ENCODE results near the gene ATRNL1.
"Not testable (repeated sequence)": the region's sequence is repeated elsewhere in the genome, so short reads cannot be mapped to it uniquely, and the experiment has no call there.

The ATRNL1 gene

GRCh38 chr10:115379064-115379463 lies 285.9 kb downstream of the ATRNL1 start:
- H3K36me3 ChIP-seq (ENCODE audit: control insufficient read depth, insufficient read depth, low read length) = no peaks in the 10 kb centered on the region
- no peak for TF ChIP-seq CTCF (IDR thresholded peaks at IDR 0.05)

GRCh38 chr10:115384665-115385064 lies 291.5 kb downstream of the ATRNL1 start:
- TF ChIP-seq CTCF (IDR thresholded peaks at IDR 0.05) = no peak
- Histone ChIP-seq H3K27ac (no peak overlapping the region), H3K4me2 (ENCODE audit: low read length) (no peak overlapping the region), H3K79me2 (no peaks in the 10 kb centered on the region), H3K9ac (no peak overlapping the region), H3K4me1 (no peaks in the 10 kb centered on the region), H3K4me3 (ENCODE audit: low read depth, low read length) (no peak overlapping the region), H2AFZ (no peak overlapping the region), H3K36me3 (ENCODE audit: control insufficient read depth, insufficient read depth, low read length) (no peaks in the 10 kb centered on the region), H3K27me3 (ENCODE audit: control insufficient read depth, insufficient read depth, low read length) (no peaks in the 10 kb centered on the region), H3K9me3 (ENCODE audit: control insufficient read depth, low read length) (no peaks in the 10 kb centered on the region)

More at GRCh38 chr10:115379064-115379463, 285.9 kb downstream of the ATRNL1 start:
- Histone ChIP-seq H3K9me3 (ENCODE audit: control insufficient read depth, low read length) (no peaks in the 10 kb centered on the region), H3K27ac (no peak overlapping the region), H3K4me2 (ENCODE audit: low read length) (no peak overlapping the region), H3K79me2 (no peaks in the 10 kb centered on the region), H2AFZ (no peak overlapping the region), H3K4me1 (no peaks in the 10 kb centered on the region), H3K9ac (no peak overlapping the region), H3K4me3 (ENCODE audit: low read depth, low read length) (no peak overlapping the region), H3K27me3 (ENCODE audit: control insufficient read depth, insufficient read depth, low read length) (no peaks in the 10 kb centered on the region)

GRCh38 chr10:115390607-115391006 lies 297.4 kb downstream of the ATRNL1 start:
- H3K9ac ChIP-seq = no peak overlapping the region
- no peaks in the 10 kb centered on the region for H3K79me2 ChIP-seq
- no peaks in the 10 kb centered on the region for H3K36me3 ChIP-seq (ENCODE audit: control insufficient read depth, insufficient read depth, low read length)
- H3K27ac ChIP-seq = no peak overlapping the region
- H3K27me3 ChIP-seq (ENCODE audit: control insufficient read depth, insufficient read depth, low read length) = no peaks in the 10 kb centered on the region
- H3K4me1 ChIP-seq = no peaks in the 10 kb centered on the region
- no peak for TF ChIP-seq CTCF (IDR thresholded peaks at IDR 0.05)
- H3K9me3 ChIP-seq (ENCODE audit: control insufficient read depth, low read length) = no peaks in the 10 kb centered on the region
- H3K4me3 ChIP-seq (ENCODE audit: low read depth, low read length) = no peak overlapping the region
- no peak overlapping the region for H2AFZ ChIP-seq
- H3K4me2 ChIP-seq (ENCODE audit: low read length) = no peak overlapping the region

GRCh38 chr10:115398026-115398425 lies 304.9 kb downstream of the ATRNL1 start:
- Histone ChIP-seq H3K36me3 (ENCODE audit: control insufficient read depth, insufficient read depth, low read length) (no peaks in the 10 kb centered on the region), H2AFZ (no peak overlapping the region), H3K4me3 (ENCODE audit: low read depth, low read length) (no peak overlapping the region), H3K4me1 (no peaks in the 10 kb centered on the region), H3K79me2 (no peaks in the 10 kb centered on the region), H3K9ac (no peak overlapping the region), H3K9me3 (ENCODE audit: control insufficient read depth, low read length) (no peaks in the 10 kb centered on the region), H3K27me3 (ENCODE audit: control insufficient read depth, insufficient read depth, low read length) (no peaks in the 10 kb centered on the region), H3K27ac (no peak overlapping the region), H3K4me2 (ENCODE audit: low read length) (no peak overlapping the region)
- no peak for TF ChIP-seq CTCF (IDR thresholded peaks at IDR 0.05)

- Histone ChIP-seq H3K27me3 (ENCODE audit: control insufficient read depth, insufficient read depth, low read length) (no peaks in the 10 kb centered on the region), H3K4me1 (no peaks in the 10 kb centered on the region), H3K4me3 (ENCODE audit: low read depth, low read length) (no peak overlapping the region), H3K4me2 (ENCODE audit: low read length) (no peak overlapping the region), H3K27ac (no peak overlapping the region), H3K9me3 (ENCODE audit: control insufficient read depth, low read length) (no peaks in the 10 kb centered on the region), H3K36me3 (ENCODE audit: control insufficient read depth, insufficient read depth, low read length) (no peaks in the 10 kb centered on the region), H3K9ac (no peak overlapping the region), H3K79me2 (no peaks in the 10 kb centered on the region), H2AFZ (no peak overlapping the region)
- no peak for TF ChIP-seq CTCF (IDR thresholded peaks at IDR 0.05)
Observed at GRCh38 chr10:115402699-115403098, 309.5 kb downstream of the ATRNL1 start.

DNA sequence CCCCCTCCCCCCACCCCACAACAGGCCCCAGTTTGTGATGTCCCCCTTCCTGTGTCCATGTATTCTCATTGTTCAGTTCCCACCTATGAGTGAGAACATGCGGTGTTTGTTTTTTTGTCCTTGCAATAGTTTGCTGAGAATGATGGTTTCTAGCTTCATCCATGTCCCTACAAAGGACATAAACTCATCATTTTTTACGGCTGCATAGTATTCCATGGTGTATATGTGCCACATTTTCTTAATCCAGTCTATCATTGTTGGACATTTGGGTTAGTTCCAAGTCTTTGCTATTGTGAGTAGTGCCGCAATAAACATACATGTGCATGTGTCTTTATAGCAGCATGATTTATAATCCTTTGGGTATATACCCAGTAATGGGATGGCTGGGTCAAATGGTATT lies 312.7 kb downstream of the ATRNL1 start:
- H3K4me2 ChIP-seq (ENCODE audit: low read length); H3K27ac ChIP-seq; H3K27me3 ChIP-seq (ENCODE audit: control insufficient read depth, insufficient read depth, low read length); H3K79me2 ChIP-seq; H3K9ac ChIP-seq; H3K36me3 ChIP-seq (ENCODE audit: control insufficient read depth, insufficient read depth, low read length); H3K4me1 ChIP-seq; H2AFZ ChIP-seq; H3K9me3 ChIP-seq (ENCODE audit: control insufficient read depth, low read length); H3K4me3 ChIP-seq (ENCODE audit: low read depth, low read length): not testable (repeated sequence)

All from parathyroid adenoma (tissue), 2 donors.